PC-3 (cell line): ENCODE results near the gene GABBR2. TPM values are rescaled to one million over a fixed set of nuclear protein-coding genes. Genes with fewer than 3 reads are reported as not detected.
A peak's percentile ranks its signal among the peaks of the same experiment; 100 is the strongest.

ENCODE experiments used
- ATAC-seq: fragments of 200-7000 bp; cut with Tn5 transposase; 2 replicates; pipeline ENCODE4 v1.9.1; 2020; ENCODE audit warnings: mild to moderate bottlenecking, moderate library complexity
- BruUV-seq: library from RNA; stranded (reverse); fragments of 400-500 nt; replicated peaks from 2 replicates; lab custom pipeline; 2021; lab: Mats Ljungman, UMichigan
- CTCF ChIA-PET: fragments of 300-600 bp; sonication (Branson Sonifier 250); formaldehyde crosslinking; loops from one replicate; lab custom pipeline; 2022; ENCODE audit warnings: antibody characterized with exemption; lab: Charles Lee
- POLR2A ChIA-PET: fragments of 300-600 bp; sonication (Branson Sonifier 250); formaldehyde crosslinking; loops from one replicate; lab custom pipeline; 2022; ENCODE audit warnings: antibody characterized with exemption; ENCODE audit not compliant: unreplicated experiment; lab: Charles Lee
- DNase-seq: peaks from one replicate; pipeline ENCODE4 v3.0.0-alpha.2; 2015
- H2AFZ ChIP-seq: fragments of 300-600 bp; sonication (generic); 2 replicates; pipeline ENCODE4 v1.6.0; 2016; ENCODE audit warnings: antibody characterized with exemption, low read length
- H3F3A ChIP-seq: fragments of 300-600 bp; sonication (generic); one replicate; pipeline ENCODE4 v1.6.0; 2017; ENCODE audit warnings: antibody characterized with exemption, low read length, control low read depth, mild to moderate bottlenecking; ENCODE audit not compliant: unreplicated experiment
- H3K27ac ChIP-seq: fragments of 300-600 bp; sonication (generic); 2 replicates; pipeline ENCODE4 v1.5.1; 2016; ENCODE audit warnings: mild to moderate bottlenecking, low read length
- H3K27me3 ChIP-seq: fragments of 300-600 bp; sonication (generic); 2 replicates; pipeline ENCODE4 v1.6.1; 2016; ENCODE audit warnings: low read length, mixed read lengths
- H3K36me3 ChIP-seq: fragments of 300-600 bp; sonication (generic); 2 replicates; pipeline ENCODE4 v1.6.1; 2016; ENCODE audit warnings: low read depth, mixed run types, low read length, mixed read lengths
- H3K4me1 ChIP-seq: fragments of 300-600 bp; sonication (generic); 2 replicates; pipeline ENCODE4 v1.5.1; 2016; ENCODE audit warnings: low read length; ENCODE audit not compliant: insufficient read depth
- H3K4me2 ChIP-seq: fragments of 300-600 bp; sonication (generic); 2 replicates; pipeline ENCODE4 v1.6.0; 2016; ENCODE audit warnings: low read length
- H3K4me3 ChIP-seq: fragments of 300-600 bp; sonication (generic); 2 replicates; pipeline ENCODE4 v1.5.1; 2016; ENCODE audit warnings: mild to moderate bottlenecking, low read length, mixed read lengths
- H3K79me2 ChIP-seq: fragments of 300-600 bp; sonication (generic); 2 replicates; pipeline ENCODE4 v1.6.1; 2017; ENCODE audit warnings: low read length, mixed read lengths
- H3K9ac ChIP-seq: fragments of 300-600 bp; sonication (generic); 2 replicates; pipeline ENCODE4 v1.6.0; 2016; ENCODE audit warnings: mild to moderate bottlenecking, low read length
- H3K9me2 ChIP-seq: fragments of 300-600 bp; sonication (generic); replicated peaks from 2 replicates; pipeline ENCODE4 v1.6.1; 2016; ENCODE audit warnings: mixed run types, low read length, mixed read lengths
- H3K9me3 ChIP-seq: fragments of 300-600 bp; sonication (generic); 2 replicates; pipeline ENCODE4 v1.6.1; 2016; ENCODE audit warnings: low read length, mixed read lengths
- H4K20me1 ChIP-seq: fragments of 300-600 bp; sonication (generic); 2 replicates; pipeline ENCODE4 v1.6.1; 2016; ENCODE audit warnings: low read length, mixed read lengths
- EZH2 ChIP-seq: fragments of 300-600 bp; sonication (generic); IDR thresholded peaks from one replicate; pipeline ENCODE4 v1.6.1; 2017; ENCODE audit warnings: antibody characterized with exemption, mild to moderate bottlenecking, low read length; ENCODE audit not compliant: unreplicated experiment
- EZH2phosphoT487 ChIP-seq: fragments of 300-600 bp; sonication (generic); IDR thresholded peaks from 2 replicates; pipeline ENCODE4 v1.6.1; 2018; ENCODE audit warnings: mild to moderate bottlenecking, antibody characterized with exemption, low read length, borderline replicate concordance
- intact Hi-C: fragments of 100-400 bp; cut with micrococcal nuclease; formaldehyde crosslinking; loops from 2 replicates; pipeline ENCODE4 v1.9.0; 2023
- total RNA-seq: library from RNA; depleted of rRNA; stranded (reverse); fragments of >200 nt; gene quantifications from 2 replicates; pipeline ENCODE4 v1.2.3, GENCODE V29; 2014
- TF ChIP-seq, protein P1 (sequence below): fragments of 300-600 bp; sonication (generic); conservative IDR thresholded peaks from 2 replicates; pipeline ENCODE4 v1.5.1; 2017; ENCODE audit warnings: antibody characterized with exemption, low read depth, mild to moderate bottlenecking, low read length

GABBR2 gene
- total RNA-seq, 1 experiment from 2014 or later = 0.44 TPM

DNA sequence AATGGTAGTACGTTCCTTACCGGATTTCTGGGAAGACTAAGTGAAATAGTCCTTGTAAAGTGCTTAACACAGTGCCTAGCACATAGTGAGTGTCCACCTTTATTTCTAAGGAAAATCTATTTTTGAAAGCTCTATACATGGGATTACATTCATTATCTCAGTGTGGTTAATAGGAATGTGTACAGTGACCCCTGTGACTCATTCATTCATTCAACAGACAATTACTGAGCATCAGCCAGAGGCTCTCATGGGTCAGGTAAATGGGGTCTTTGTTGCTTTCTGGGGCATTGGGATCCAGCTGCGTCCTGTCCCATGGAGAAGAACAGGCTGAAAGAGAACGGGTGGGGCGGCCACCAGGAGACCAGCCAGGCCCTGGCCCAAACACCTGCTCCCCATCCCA is 227.1 kb downstream of the GABBR2 start:
- no peaks in the 10 kb centered on the region for H3K4me1 ChIP-seq
- TF ChIP-seq, protein P1, sequence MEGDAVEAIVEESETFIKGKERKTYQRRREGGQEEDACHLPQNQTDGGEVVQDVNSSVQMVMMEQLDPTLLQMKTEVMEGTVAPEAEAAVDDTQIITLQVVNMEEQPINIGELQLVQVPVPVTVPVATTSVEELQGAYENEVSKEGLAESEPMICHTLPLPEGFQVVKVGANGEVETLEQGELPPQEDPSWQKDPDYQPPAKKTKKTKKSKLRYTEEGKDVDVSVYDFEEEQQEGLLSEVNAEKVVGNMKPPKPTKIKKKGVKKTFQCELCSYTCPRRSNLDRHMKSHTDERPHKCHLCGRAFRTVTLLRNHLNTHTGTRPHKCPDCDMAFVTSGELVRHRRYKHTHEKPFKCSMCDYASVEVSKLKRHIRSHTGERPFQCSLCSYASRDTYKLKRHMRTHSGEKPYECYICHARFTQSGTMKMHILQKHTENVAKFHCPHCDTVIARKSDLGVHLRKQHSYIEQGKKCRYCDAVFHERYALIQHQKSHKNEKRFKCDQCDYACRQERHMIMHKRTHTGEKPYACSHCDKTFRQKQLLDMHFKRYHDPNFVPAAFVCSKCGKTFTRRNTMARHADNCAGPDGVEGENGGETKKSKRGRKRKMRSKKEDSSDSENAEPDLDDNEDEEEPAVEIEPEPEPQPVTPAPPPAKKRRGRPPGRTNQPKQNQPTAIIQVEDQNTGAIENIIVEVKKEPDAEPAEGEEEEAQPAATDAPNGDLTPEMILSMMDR = no peak
- TF ChIP-seq EZH2phosphoT487 (no peak), EZH2 (no peak)
- H3K9ac ChIP-seq = no peak overlapping the region
- H3K79me2 ChIP-seq = no peaks in the 10 kb centered on the region
- DNase-seq (no peak), ATAC-seq (no peak)
- H3K4me2 ChIP-seq = no peak overlapping the region
- CTCF ChIA-PET = no interaction called here
- H3K27me3 ChIP-seq = no peaks in the 10 kb centered on the region
- H3K36me3 ChIP-seq = no peaks in the 10 kb centered on the region
- H3K9me3 ChIP-seq = no peaks in the 10 kb centered on the region
- BruUV-seq = no TSS peak
- H3K27ac ChIP-seq = no peak overlapping the region
- no peak overlapping the region for H2AFZ ChIP-seq
- H3F3A ChIP-seq = no peaks in the 10 kb centered on the region
- H3K9me2 ChIP-seq = no peaks in the 10 kb centered on the region
- no peaks in the 10 kb centered on the region for H4K20me1 ChIP-seq
- no peak overlapping the region for H3K4me3 ChIP-seq
- intact Hi-C loops = no loop called here
- POLR2A ChIA-PET = no interaction called here

DNA sequence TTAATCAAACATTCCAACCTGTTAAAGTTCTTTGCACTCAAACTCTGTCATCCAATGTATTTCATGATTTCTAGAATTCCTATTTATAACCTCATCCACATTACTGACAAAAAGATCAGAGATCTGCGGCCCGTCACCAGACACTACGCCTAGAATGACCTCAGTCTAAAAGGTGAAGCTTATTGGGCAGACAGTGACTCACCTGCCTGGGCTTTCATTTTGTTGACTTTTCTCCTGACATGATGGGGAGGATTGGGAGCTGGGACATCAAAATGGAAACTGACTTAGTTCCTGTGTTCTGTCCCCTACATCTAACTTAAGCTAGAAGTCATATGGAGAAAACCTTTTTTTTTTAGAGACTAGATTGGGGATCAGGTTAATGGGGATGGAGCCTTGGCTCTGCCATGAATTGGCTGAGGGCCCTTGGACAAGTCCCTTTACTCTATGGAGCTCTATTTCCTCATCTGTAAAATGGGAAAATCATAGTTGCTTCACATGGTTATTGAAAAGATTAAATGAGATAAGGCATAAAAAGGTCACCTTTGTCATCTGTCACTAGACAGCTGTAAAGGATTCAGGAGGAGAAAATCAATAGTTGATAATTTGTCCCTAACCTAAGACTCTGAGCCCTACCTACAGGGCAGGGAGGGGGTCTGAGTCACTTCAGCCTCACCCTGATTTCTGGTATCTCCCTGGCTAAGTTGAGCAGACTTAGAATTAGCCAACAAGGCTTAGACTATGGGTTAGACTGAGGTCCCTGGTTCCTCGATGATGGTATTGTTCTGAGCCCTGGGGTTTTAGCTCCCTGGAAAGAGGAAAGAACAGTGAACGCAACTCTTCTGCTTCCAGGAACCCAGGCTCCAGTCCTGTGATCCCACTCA is 228.5 kb downstream of the GABBR2 start:
- H3K4me3 ChIP-seq = no peak overlapping the region
- no TSS peak for BruUV-seq
- H3K27ac ChIP-seq = no peak overlapping the region
- TF ChIP-seq EZH2phosphoT487 = no peak
- TF ChIP-seq, protein P1 = no peak
- TF ChIP-seq EZH2 = no peak
- no peak overlapping the region for H3K4me2 ChIP-seq
- no peaks in the 10 kb centered on the region for H3K9me2 ChIP-seq
- H4K20me1 ChIP-seq = no peaks in the 10 kb centered on the region
- no peaks in the 10 kb centered on the region for H3F3A ChIP-seq
- ATAC-seq (no peak), DNase-seq (peak; percentile 4)
- POLR2A ChIA-PET = no interaction called here
- no peak overlapping the region for H3K9ac ChIP-seq
- H3K4me1 ChIP-seq = no peaks in the 10 kb centered on the region
- intact Hi-C loops = no loop called here
- H3K9me3 ChIP-seq = no peaks in the 10 kb centered on the region
- no peak overlapping the region for H2AFZ ChIP-seq
- CTCF ChIA-PET = no interaction called here
- no peaks in the 10 kb centered on the region for H3K27me3 ChIP-seq
- H3K79me2 ChIP-seq = no peaks in the 10 kb centered on the region
- no peaks in the 10 kb centered on the region for H3K36me3 ChIP-seq

DNA sequence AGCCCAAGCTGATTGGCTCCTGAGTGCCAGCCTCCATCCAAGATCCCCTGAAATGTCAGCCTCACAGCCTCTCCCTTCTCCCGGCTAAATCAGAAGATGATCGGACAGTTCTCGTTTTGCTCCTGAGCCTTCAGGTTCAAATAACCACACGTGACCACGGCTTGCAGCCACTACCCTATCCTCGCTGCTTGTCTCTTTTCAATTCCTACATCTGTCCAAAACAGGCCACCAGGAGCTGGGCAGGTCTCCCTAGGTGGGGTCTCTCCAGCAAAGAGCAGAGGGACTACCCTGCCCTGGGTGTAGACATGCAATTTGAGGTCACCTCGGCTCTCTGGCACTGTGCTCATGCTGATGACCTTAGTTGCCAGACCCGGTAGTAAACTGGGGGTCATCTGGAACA is 229.3 kb downstream of the GABBR2 start:
- Histone ChIP-seq H3K4me3 (no peak overlapping the region), H3K4me1 (no peaks in the 10 kb centered on the region), H3K27ac (no peak overlapping the region), H3F3A (no peaks in the 10 kb centered on the region), H3K9me3 (no peaks in the 10 kb centered on the region), H3K4me2 (no peak overlapping the region), H4K20me1 (no peaks in the 10 kb centered on the region), H3K9me2 (no peaks in the 10 kb centered on the region), H3K9ac (no peak overlapping the region), H3K27me3 (no peaks in the 10 kb centered on the region), H2AFZ (no peak overlapping the region), H3K79me2 (no peaks in the 10 kb centered on the region), H3K36me3 (no peaks in the 10 kb centered on the region)
- no peak for ATAC-seq
- ChIA-PET POLR2A (no interaction called here), CTCF (no interaction called here)
- no TSS peak for BruUV-seq
- intact Hi-C loops = no loop called here
- no peak for TF ChIP-seq EZH2
- no peak for TF ChIP-seq EZH2phosphoT487
- TF ChIP-seq, protein P1 = no peak
- no peak for DNase-seq
